ENCODE measurements around the gene POTEG.
"Not testable (repeated sequence)": the region's sequence is repeated elsewhere in the genome, so short reads cannot be mapped to it uniquely, and the experiment has no call there.

Gene POTEG

GRCh38 chr14:19434241-19434640 lies at the start of gene POTEG:
POTEG (minus strand) TSS chr14:19434341; CDS start chr14:19434289, 52 bp downstream.
- not testable (repeated sequence) for DNase-seq (ENCODE audit: low spot score)

GRCh38 chr14:19482093-19482492 lies 48.0 kb upstream of the POTEG start:
- not testable (repeated sequence) for DNase-seq (ENCODE audit: low spot score)

- DNase-seq (ENCODE audit: low spot score), result not testable (repeated sequence)
These were observed 47.3 kb upstream of the POTEG start for GRCh38 chr14:19481421-19481820.

- not testable (repeated sequence) for DNase-seq (ENCODE audit: low spot score)
These were observed 46.4 kb upstream of the POTEG start for GRCh38 chr14:19480491-19480890.

GRCh38 chr14:19445761-19446160 lies 11.6 kb upstream of the POTEG start:
- DNase-seq (ENCODE audit: low spot score), result not testable (repeated sequence)

- DNase-seq (ENCODE audit: low spot score), result not testable (repeated sequence)
These were observed 5.7 kb upstream of the POTEG start for GRCh38 chr14:19439826-19440225.

- not testable (repeated sequence) for DNase-seq (ENCODE audit: low spot score)
These were observed 5.1 kb upstream of the POTEG start for GRCh38 chr14:19439219-19439618.

- not testable (repeated sequence) for DNase-seq (ENCODE audit: low spot score)
These were observed 2.9 kb upstream of the POTEG start for GRCh38 chr14:19437126-19437443.

- not testable (repeated sequence) for DNase-seq (ENCODE audit: low spot score)
These were observed 2.4 kb upstream of the POTEG start for GRCh38 chr14:19436311-19437125.

GRCh38 chr14:19435852-19436251 lies 1.7 kb upstream of the POTEG start:
- DNase-seq (ENCODE audit: low spot score), result not testable (repeated sequence)

GRCh38 chr14:19434891-19435290 lies 750 bp upstream of the POTEG start:
- DNase-seq (ENCODE audit: low spot score), result not testable (repeated sequence)

GRCh38 chr14:19433765-19434164 lies 376 bp downstream of the POTEG start:
- not testable (repeated sequence) for DNase-seq (ENCODE audit: low spot score)

- DNase-seq (ENCODE audit: low spot score), result not testable (repeated sequence)
These were observed 25.6 kb downstream of the POTEG start for GRCh38 chr14:19408519-19408918.

- DNase-seq (ENCODE audit: low spot score), result not testable (repeated sequence)
These were observed 32.0 kb downstream of the POTEG start for GRCh38 chr14:19402097-19402496.

GRCh38 chr14:19394727-19395126 lies 39.4 kb downstream of the POTEG start:
- DNase-seq (ENCODE audit: low spot score), result not testable (repeated sequence)

GRCh38 chr14:19390230-19390629 lies 43.9 kb downstream of the POTEG start:
- not testable (repeated sequence) for DNase-seq (ENCODE audit: low spot score)

- not testable (repeated sequence) for DNase-seq (ENCODE audit: low spot score)
These were observed 45.4 kb downstream of the POTEG start for GRCh38 chr14:19388741-19389140.

- not testable (repeated sequence) for DNase-seq (ENCODE audit: low spot score)
These were observed 47.1 kb downstream of the POTEG start for GRCh38 chr14:19386996-19387395.

- not testable (repeated sequence) for DNase-seq (ENCODE audit: low spot score)
These were observed 47.8 kb downstream of the POTEG start for GRCh38 chr14:19386309-19386708.

GRCh38 chr14:19384088-19384781 lies 49.9 kb downstream of the POTEG start:
- not testable (repeated sequence) for DNase-seq (ENCODE audit: low spot score)

- not testable (repeated sequence) for DNase-seq (ENCODE audit: low spot score)
These were observed 51.0 kb downstream of the POTEG start for GRCh38 chr14:19383008-19383584.

- DNase-seq (ENCODE audit: low spot score), result not testable (repeated sequence)
These were observed 54.0 kb downstream of the POTEG start for GRCh38 chr14:19380137-19380536.

GRCh38 chr14:19374451-19374903 lies 59.7 kb downstream of the POTEG start:
- not testable (repeated sequence) for DNase-seq (ENCODE audit: low spot score)
